NCI-H146 (cell line): ENCODE results near the gene CMC2.

Experiments used
- DNase-seq: peaks from one replicate; lab custom pipeline; 2025; lab: John Stamatoyannopoulos, UW

The CMC2 gene

DNA sequence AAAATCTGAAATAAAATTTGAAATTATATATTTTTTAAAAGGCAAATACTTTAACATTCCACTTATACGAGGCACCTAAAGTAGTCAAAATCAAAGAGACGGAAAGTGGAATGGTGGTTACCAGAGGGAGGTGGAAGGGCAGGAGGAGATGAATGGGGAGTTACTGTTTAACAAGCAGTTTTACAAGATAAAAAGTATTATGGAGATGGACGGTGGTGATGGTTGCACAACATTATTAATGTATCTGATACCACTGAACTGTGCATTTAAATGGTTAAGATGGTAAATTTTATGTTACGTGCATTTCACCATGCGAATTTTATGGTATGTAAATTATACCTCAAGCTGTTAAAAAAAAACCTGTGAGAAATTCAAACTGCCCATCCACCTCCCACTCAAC is 5.4 kb downstream of the CMC2 start:
- no peak for DNase-seq

DNA sequence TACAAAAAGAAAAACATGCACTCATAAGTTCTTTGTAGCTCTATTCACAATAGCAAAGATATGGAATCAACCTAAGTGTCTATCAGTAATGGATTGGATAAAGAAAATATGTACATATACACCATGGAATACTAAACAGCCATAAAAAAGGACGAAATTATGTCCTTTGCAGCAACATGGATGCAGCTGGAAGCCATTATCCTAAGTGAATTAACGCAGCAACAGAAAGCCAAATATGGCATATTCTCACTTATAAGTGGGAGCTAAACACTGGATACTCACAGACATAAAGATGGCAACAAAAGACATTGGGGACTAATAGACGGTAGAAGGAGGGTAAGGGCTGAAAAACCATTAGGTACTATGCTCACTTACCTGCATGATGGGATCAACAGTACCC is 5.8 kb downstream of the CMC2 start:
- no peak for DNase-seq

DNA sequence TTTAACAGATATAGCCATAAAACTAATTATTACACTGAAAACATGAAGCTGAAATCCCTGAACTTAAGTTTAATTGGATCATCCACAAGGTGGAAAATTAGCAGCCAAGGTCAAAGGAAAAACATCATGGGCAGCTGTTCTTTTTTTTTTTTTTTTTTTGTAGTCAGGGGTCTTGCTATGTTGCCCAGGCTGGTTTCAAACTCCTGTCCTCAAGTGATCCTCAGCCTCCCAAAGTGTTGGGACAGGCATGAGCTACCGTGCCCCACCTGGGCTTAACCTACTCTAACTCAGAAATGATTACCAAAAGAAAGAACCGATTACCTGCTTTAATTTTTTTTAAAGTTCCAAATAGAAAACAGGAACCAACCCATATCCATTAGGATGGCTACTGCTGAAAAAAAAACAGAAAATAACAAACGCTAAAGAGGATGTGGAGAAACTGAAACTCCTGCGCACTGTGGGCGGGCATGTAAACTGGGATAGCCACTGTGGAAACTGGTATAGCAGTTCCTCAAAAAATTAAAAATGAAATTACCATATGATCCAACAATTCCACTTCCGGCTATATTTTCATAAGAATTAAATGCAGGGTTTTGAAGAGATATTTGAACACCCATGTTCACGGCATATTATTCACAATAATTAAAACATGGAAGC is 8.6 kb downstream of the CMC2 start:
- DNase-seq: no peak

DNA sequence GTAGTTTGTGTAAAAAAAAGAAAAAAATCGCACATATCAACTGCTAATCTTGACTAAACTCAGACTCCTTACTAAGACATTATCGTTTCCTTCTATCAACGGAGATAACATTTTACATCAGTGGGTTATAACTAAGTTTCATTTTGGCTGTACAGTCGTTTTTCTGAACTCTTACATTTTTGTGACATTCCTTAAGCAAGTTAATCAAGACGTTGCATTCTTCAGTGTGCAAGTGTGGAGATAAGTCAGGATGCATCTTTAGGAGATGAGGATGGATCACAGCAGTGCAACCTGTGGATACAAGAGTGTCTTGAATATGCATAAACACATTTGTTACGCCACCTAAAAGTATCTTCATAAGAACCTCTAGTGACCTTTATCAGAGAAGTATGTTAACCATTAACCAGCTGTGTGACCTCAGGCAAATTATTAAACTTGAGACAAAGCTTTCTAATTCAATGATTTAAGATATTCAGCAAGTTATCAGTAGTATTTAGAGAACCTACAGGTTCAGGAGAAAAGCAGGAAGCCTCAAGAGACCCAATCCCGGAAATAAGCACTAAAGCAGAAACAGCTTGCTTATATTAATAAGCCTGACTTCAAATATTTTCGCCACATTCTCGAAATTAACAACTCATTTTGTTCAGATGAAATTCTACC is 9.4 kb downstream of the CMC2 start:
- DNase-seq: no peak

DNA sequence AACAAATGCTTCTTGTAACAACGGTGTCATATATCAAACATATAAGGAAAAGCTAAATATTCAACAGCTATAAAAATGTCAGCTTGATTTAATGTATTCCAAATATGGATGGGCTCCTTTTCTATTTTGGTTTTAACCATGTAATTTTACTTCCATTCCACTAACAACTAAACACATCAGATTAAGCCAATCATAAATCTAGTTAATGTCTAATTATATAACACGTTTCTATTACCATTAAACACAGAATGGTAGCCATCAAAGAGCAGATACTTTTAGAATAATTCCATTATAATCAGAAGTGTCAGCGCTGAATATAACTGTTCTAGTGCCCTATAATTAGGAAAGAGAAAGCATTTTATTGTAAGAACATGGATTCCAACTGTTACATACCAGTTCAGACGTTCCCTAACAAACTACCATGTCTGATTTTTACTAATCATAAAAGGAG is 10.0 kb downstream of the CMC2 start:
- no peak for DNase-seq

DNA sequence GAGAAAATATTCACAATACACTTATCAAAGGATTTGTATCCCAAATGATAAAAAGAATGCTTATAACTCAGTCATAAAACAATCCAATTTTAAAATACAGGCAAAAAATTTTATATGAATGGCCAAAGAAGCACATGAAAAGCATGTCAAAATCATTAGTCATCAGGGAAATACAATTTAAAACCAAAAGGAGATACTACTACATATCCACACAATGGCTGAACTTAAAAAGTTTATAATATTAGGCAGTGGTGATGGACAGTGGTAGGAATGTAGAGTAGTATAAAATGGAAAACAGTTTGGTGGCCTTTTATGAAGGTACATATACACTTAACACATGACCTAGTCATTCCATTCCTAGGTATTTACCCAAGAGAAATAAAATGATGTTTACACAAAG is 12.2 kb downstream of the CMC2 start:
- no peak for DNase-seq

DNA sequence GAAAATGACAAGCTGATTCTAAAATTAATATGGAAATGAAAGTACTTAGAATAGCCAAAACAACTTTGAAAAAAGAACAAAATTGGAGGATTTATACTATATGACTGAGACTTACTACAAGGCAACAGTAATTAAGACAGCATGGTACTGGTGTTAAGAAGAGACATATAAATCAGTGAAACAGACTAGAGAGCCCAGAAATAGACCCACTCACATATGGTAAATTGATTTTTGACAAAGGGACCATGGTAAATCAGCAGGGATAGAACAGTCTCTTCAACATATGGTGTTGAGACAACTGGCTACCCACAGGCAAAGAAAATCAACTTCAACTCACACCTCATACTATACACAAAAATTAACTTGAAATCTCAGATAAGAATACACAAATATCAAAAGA is 12.9 kb downstream of the CMC2 start:
- no peak for DNase-seq

DNA sequence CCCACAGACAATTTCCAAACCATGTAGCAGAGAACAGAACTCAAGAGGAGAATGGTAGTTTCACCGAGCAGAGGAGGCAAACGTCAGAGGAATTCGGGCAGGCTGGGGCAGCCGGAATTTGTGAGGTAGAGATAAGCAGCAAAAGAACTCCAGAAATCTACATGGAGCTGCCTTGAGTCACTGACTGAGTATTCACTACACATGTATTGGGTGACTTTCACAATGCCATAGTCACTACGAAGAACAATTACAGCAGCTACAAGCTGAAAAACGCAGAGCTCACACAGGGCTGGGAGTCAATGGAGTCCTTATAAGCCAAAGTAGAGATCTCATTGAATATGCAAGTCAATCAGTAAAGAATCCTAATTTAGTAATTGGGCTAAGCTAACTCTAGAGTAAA is 13.4 kb downstream of the CMC2 start:
- DNase-seq: no peak

DNA sequence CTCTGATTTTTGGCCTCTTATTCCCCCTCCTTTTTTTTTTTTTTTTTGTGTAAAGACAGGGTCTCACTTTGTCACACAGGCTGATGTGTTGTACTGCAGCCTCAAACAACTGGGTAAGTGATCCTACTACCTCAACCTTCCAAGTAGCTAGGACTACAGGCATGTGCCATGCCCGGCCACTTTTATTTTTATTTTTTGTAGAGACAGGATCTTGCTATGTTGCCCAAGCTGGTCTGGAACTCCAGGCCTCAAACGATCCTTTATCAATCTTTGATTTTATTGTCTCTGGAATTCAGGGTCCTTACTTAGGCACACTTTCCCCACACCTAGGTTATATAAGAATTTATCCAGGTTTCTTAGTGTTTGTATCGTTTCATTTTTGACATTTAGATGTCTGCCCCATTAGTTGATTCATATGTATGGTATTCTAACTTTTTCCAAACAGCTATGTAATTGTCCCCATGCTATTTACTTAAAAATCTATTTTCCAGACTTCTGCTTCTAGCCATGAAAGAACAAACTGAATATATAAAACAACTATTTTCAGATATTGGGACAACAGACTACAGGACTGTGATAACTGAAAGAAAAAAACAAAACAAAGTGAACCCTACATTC is 13.9 kb downstream of the CMC2 start:
- no peak for DNase-seq

DNA sequence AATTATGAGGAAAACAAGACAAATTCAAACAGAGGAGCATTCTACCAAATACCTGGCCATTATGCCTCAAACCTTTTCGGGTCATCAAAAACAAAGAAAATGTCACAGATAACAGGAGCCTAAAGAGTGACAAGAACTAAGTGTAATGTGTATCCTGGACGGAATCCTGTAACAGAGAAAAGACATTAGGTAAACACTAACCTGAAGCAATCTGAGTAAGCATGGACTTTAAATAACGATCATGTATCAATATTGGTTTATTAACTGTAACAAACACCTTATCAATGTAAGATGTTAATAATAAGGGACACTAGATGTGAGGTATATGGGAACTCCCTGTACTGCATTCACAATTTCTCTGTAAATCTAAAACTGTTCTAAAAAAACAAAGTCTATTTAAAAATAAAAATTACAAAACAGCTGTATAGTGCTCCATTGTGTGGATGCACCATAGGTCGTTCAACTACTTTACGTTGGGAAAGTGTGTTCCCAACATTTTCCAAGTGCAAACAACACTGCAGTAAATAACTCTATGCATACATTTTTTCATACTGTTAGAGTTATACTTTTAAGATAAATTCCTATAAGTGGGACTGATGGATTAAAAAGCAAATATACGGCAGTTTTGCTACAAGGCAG is 14.8 kb downstream of the CMC2 start:
- DNase-seq: no peak

DNA sequence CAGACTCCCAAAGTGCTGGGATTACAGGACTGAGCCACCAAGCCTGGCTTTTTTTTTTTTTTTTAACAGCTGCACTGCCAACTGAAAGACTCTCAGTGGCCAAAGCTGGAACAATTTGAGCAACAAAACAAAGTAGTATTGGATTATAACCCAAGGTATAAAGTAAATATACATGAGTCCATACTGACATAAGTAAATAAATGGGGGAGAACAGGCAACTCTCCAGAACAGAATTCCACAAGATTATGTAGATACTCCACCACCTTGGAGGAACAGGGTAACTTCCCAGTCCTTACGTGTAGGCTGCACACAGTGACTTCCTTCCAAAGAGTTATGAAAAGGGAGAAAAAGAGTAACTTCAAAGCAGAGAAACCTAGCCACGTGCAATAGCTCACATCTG is 15.7 kb downstream of the CMC2 start:
- DNase-seq: no peak

DNA sequence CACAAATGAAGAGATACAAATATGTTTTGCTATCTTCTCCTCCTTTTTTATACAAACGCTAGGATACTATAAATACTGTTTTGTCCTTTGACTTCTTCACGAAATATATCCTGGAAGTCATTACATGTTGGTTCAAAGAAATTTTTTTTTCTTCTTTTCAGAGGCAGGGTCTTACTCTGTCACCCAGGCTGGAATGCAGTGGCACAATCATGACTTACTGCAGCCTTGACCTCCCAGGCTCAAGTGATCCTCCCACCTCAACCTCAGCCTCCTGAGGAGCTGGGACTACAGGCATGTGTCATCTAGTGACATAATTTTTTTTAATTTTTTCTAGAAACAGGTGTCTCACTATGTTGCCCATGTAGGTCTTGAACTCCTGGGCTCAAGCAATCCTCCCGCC is 16.1 kb downstream of the CMC2 start:
- no peak for DNase-seq

DNA sequence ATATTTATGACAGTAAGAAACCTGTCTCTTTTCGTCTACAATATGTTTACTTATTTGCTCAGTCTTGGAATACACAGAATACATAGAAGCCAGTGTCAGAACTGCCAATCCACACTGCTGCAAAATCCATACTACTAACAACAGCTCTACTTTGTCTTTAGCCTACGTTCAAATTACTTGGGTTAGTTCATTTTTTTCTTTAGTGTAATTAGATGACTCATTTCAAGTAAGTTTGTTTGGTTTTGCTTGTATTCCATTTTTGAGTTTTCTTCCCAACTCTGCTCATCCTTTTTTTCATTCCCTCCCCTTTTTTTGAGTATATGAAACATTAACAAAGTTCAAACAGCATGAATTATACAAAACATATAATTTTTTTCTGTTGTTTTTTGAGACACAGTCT is 16.9 kb downstream of the CMC2 start:
- no peak for DNase-seq

DNA sequence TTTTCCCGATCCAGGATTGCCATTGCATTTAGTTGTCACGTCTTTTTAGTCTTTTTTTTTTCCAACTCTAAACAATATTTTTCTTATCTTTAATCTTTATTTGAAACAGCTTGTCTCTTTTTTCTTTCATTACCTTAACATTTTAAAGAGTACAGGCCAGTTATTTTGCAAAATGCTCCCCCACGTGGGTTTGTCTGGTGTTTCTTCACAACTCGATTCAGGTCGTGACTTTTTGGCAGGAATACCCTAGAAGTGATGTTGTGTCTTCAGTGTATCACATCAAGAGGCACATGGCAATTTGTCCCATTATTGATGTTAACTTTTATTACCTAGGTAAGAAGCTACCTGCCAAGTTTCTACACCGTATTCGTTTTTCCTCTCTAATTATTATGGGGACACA is 17.9 kb downstream of the CMC2 start:
- no peak for DNase-seq

DNA sequence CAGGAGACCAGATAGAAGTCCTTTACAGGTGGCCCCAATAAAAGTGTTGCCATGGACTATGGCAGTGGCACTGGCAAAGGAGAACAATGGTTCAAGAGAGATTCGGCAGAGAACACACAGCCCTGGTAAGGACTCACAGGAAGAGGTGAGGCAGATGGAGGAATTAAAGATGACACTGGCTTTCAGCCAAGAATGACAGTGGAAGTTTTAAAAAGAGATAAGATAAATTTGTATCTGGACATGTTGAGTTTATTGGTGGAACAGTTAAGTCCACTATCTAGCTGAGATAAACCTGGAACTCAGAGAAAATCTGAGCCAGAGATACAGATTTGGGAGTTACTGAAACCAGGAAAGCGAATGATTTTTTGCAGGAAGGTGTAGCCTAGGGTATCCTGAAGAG is 20.1 kb downstream of the CMC2 start:
- peak; percentile 9 for DNase-seq

DNA sequence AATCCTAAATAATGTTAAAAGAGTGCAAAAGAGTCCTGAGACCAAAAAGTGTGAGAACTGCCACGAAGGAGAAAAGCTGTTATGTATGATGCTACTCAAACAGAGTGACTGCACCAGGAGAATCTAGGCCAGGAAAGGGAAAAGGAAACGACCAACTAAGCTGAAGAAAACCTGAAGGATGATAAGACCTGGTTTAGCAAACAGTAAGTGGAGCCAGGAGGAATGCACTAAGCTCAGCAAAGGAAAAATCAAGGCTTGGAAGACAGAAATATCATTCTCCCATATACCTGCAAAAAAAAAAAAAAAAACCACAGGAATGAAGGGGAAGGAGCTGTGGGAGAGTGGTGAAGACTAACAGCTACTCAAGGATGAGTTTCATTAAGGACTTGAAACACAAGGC is 21.1 kb downstream of the CMC2 start:
- no peak for DNase-seq

DNA sequence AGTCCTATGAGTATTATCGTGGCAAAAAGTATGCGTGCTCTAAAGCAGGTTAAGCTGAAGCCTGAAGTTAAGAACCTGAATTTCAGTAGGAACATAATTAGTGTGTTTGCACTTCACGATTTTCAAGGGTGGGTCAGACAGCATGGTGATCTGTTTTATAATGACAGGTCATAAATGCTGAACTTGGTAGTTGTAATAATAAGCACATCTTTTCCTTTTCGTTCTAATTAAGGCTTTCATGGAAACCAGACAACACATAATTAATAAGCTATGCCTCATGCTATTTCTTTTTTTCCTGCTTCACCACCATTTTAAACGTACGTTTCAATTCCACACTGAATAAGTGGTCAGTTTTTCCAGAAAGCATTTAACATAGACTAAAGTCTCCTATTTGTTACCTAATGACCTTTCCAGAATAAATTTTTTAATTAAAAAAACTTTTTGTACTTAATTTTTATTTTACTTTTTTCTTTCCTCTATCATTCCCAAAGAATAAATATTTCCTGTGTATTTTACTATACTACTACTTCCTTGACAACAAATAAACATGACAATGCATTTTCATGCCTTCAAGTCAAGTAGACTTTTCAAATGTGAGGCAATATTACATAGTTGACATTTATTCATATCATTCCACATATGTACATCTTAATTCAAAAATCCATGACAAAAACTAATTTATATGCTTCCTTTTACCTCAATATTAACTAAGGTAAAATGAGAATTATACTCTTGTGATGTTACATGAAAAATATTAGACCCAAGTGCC is 22.4 kb downstream of the CMC2 start:
- no peak for DNase-seq

DNA sequence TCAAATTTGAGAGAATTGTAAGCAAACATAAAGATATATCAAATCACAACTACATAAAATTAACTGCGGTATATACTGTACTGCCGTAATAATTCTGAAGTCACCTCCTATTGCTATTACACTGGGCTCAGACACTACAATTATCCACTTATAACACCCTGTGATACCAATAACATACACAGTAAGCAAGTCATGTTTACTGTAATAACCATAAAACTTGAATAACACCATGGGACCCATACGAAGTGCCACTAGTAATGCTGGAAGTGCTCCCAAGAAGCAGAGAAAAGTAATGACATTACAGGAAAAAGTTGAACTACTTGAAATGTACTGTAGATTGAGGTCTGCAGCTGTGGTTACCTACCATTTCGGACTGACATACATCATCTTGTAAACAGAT is 24.0 kb downstream of the CMC2 start:
- DNase-seq: no peak

DNA sequence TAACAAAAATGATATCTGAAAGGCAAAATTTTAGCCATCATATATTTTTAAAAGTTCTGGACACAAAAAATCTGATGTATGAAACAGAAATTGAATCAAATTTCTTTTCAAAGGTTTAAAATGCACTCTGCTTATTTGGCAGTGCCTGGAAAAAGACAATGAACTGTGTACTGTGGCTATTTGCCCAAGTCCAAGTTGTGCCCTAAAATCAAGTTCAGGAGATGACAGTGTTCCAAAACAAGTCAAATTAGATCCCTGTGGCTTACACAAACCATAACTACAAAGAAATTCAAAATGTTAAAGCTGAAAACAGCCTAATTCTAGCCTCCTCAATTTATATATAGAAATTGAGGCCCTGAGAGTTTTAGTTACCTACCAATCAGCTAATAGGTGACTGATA is 25.6 kb downstream of the CMC2 start:
- DNase-seq: no peak

DNA sequence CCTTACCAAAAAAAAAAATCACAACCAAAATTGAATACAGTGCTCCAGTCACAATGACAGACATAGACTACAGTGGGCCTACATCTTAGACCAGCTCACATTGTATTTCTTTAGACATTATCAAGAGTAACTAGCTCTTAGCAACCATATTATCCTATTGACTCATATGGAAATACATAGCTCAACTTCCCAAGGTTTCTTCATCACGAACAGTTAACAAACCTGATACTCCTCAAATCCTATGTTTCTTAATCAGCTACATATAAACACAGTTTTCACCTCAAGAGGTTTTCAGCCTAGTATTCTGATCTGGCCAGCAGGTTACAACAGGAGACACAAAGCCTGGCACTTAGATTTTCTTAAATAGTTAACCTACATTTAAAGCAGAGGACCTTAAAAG is 29.7 kb downstream of the CMC2 start:
- DNase-seq: no peak

DNA sequence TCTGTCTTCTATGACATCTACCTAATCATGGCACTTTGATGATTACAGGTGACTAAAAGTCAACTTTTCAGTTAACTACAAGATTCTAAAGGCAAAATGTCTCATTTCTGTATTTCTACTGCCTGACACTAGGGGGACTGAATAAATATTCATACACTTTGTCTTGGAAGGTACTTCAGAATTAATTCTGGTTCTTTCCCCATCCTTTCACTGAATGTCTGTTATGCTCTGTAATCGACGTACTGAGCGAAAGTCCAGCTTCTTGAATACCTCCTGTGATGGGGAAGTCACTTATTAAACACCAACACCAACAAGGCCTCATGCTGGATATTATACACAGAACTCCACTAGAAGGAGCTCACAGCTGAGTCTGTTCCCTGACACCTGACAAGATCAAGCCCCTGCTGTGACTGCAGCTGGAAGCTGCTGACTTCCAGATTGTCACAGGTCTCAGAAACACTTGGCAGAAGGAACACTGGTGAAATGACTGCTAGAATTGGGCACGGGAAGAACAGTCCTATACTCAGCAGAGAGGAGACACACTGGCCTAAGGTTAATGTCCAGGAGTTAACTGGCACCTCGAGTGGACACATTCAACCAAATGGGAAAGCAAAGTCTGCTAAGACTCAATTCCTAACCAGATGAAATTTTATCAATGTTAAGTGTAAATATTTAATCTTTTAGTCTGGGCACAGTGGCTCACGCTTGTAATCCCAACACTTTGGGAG is 31.9 kb downstream of the CMC2 start:
- no peak for DNase-seq

DNA sequence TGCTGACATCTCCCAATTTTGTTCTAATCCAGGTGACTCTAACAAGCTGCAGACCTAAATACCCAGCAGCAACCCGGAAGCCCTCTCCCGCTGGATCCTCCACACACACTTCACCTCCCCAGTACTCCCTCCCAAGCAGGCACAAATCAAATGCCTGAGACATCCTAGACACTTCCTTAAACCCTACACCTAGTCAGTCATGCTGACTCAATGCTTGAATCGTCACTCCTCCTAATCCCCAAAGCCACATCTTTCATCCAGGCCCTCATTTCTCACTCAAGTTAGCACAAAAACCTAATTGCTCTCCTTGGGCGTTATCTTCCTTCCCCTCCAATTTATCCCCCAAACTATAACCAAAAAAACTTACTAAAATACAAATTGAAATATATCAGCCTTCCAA is 32.7 kb downstream of the CMC2 start:
- no peak for DNase-seq
